ENCODE results near the gene TCEA2.

The TCEA2 gene

GRCh38 chr20:64062596-64063388 is at the start of gene TCEA2:
TCEA2 (plus strand) TSS chr20:64063198; CDS start chr20:64063313, 115 bp downstream.
- DNase-seq (ENCODE audit: low read depth, low spot score): peak; percentile 88
- no peaks in the 10 kb centered on the region for H3K27me3 ChIP-seq (ENCODE audit: control insufficient read depth, insufficient read depth, low read length)
- peak within 1 kb of the TSS; percentile 64 for H3K4me3 ChIP-seq (ENCODE audit: low read length)
- H3K36me3 ChIP-seq (ENCODE audit: control insufficient read depth, insufficient read depth, low read length): no peaks in the 10 kb centered on the region
- no peaks in the 10 kb centered on the region for H3K9me3 ChIP-seq (ENCODE audit: control insufficient read depth, insufficient read depth, low read length)
- WGBS (ENCODE audit: insufficient coverage, insufficient read length): no CpG with 5 or more reads among the region's 85 CpGs
- peaks cover 2% of the 10 kb centered on the region; the same call in 1 of the 2 replicates for H3K4me1 ChIP-seq (ENCODE audit: control insufficient read depth, insufficient read depth, low read length)
- no peak within 1 kb of the TSS for H3K27ac ChIP-seq (ENCODE audit: low read length)

GRCh38 chr20:64015635-64016034 is 47.4 kb upstream of the TCEA2 start:
- no peak overlapping the region for H3K27ac ChIP-seq (ENCODE audit: low read length)
- DNase-seq (ENCODE audit: low read depth, low spot score): no peak
- no peaks in the 10 kb centered on the region for H3K9me3 ChIP-seq (ENCODE audit: control insufficient read depth, insufficient read depth, low read length)
- no peaks in the 10 kb centered on the region for H3K4me1 ChIP-seq (ENCODE audit: control insufficient read depth, insufficient read depth, low read length)
- no peaks in the 10 kb centered on the region for H3K27me3 ChIP-seq (ENCODE audit: control insufficient read depth, insufficient read depth, low read length)
- no peak overlapping the region for H3K4me3 ChIP-seq (ENCODE audit: low read length)
- H3K36me3 ChIP-seq (ENCODE audit: control insufficient read depth, insufficient read depth, low read length): peaks cover 14% of the 10 kb centered on the region; the same call in 1 of the 2 replicates
- no CpG with 5 or more reads among the region's 2 CpGs for WGBS (ENCODE audit: insufficient coverage, insufficient read length)

DNA sequence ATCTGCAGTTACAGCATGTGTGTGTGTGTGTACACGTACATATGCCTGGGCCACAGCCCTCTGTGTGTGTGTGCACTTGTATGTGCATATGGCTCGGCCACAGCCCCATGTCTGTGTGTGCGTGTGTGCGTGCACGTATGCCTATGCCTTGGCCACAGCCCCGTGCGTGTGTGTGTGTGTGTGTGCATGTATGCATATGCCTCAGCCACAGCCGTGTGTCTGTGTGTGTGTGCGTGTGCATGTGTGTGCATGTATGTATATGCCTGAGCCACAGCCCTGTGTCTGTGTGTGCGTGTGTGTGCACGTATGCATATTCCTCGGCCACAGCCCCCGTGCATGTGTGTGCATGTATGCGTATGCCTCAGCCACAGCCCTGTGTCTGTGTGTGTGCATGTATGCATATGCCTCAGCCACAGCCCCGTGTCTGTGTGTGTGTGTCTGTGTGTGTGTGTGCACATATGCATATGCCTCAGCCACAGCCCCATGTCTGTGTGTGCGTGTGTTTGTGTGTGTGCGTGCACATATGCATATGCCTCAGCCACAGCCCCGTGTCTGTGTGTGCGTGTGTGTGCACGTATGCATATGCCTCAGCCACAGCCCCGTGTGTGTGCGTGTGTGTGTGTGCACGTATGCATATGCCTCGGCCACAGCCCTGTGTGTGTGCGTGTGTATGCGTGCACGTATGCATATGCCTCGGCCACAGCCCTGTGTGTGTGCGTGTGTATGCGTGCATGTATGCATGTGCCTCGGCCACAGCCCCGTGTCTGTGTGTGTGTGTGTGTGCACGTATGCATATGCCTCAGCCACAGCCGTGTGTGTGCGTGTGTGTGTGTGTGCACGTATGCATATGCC is 41.6 kb upstream of the TCEA2 start:
- WGBS (ENCODE audit: insufficient coverage, insufficient read length): no CpG with 5 or more reads among the region's 36 CpGs
- Histone ChIP-seq H3K4me3 (ENCODE audit: low read length) (no peak overlapping the region), H3K27me3 (ENCODE audit: control insufficient read depth, insufficient read depth, low read length) (no peaks in the 10 kb centered on the region), H3K27ac (ENCODE audit: low read length) (no peak overlapping the region), H3K36me3 (ENCODE audit: control insufficient read depth, insufficient read depth, low read length) (peaks cover 33% of the 10 kb centered on the region), H3K9me3 (ENCODE audit: control insufficient read depth, insufficient read depth, low read length) (no peaks in the 10 kb centered on the region), H3K4me1 (ENCODE audit: control insufficient read depth, insufficient read depth, low read length) (no peaks in the 10 kb centered on the region)
- no peak for DNase-seq (ENCODE audit: low read depth, low spot score)

DNA sequence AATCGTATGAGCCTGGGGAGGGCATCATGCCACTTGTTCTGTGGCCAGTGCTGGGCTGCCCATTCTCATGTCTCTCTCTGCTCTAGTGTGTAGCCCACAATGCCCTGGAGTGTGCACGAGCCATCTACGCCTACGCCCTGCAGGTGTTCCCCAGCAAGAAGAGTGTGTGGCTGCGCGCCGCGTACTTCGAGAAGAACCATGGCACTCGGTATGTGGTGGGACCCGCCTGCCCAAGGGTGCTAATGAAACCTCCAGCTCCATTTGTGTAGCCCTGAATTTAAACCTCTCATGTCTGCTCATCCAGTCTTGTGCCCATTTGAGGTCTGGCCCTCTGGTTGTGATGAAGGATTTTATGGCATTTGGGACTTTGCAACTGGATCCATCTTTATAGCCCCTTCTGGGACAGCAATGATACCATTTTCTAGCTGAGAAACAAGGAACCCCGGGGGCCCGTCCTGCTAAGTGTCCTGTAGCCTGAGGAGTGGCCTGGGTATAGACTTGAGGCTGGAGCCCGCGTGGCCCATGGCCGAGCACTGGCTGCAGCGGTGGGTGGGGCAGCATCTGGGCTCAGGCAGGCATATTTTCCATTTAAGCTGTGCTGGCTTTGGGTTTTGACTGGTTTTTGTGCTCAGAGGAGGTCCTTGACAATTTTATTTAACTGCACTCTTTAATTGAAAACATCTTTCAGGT is 40.2 kb upstream of the TCEA2 start:
- Histone ChIP-seq H3K9me3 (ENCODE audit: control insufficient read depth, insufficient read depth, low read length) (no peaks in the 10 kb centered on the region), H3K36me3 (ENCODE audit: control insufficient read depth, insufficient read depth, low read length) (peaks cover 38% of the 10 kb centered on the region), H3K27me3 (ENCODE audit: control insufficient read depth, insufficient read depth, low read length) (no peaks in the 10 kb centered on the region), H3K27ac (ENCODE audit: low read length) (no peak overlapping the region), H3K4me1 (ENCODE audit: control insufficient read depth, insufficient read depth, low read length) (no peaks in the 10 kb centered on the region), H3K4me3 (ENCODE audit: low read length) (no peak overlapping the region)
- no CpG with 5 or more reads among the region's 17 CpGs for WGBS (ENCODE audit: insufficient coverage, insufficient read length)
- DNase-seq (ENCODE audit: low read depth, low spot score): no peak

- no CpG with 5 or more reads among the region's 15 CpGs for WGBS (ENCODE audit: insufficient coverage, insufficient read length)
- Histone ChIP-seq H3K9me3 (ENCODE audit: control insufficient read depth, insufficient read depth, low read length) (no peaks in the 10 kb centered on the region), H3K27me3 (ENCODE audit: control insufficient read depth, insufficient read depth, low read length) (no peaks in the 10 kb centered on the region), H3K4me1 (ENCODE audit: control insufficient read depth, insufficient read depth, low read length) (no peaks in the 10 kb centered on the region), H3K36me3 (ENCODE audit: control insufficient read depth, insufficient read depth, low read length) (peaks cover 38% of the 10 kb centered on the region), H3K4me3 (ENCODE audit: low read length) (no peak overlapping the region), H3K27ac (ENCODE audit: low read length) (no peak overlapping the region)
- DNase-seq (ENCODE audit: low read depth, low spot score): no peak
Observed at GRCh38 chr20:64023361-64024140, 39.4 kb upstream of the TCEA2 start.

- DNase-seq (ENCODE audit: low read depth, low spot score): no peak
- WGBS (ENCODE audit: insufficient coverage, insufficient read length): no CpG with 5 or more reads among the region's 17 CpGs
Observed at GRCh38 chr20:64024141-64024990, 38.6 kb upstream of the TCEA2 start.

GRCh38 chr20:64025101-64025825 is 37.7 kb upstream of the TCEA2 start:
- no peak overlapping the region for H3K27ac ChIP-seq (ENCODE audit: low read length)
- no peak overlapping the region for H3K4me3 ChIP-seq (ENCODE audit: low read length)
- peaks cover 45% of the 10 kb centered on the region for H3K36me3 ChIP-seq (ENCODE audit: control insufficient read depth, insufficient read depth, low read length)
- no peaks in the 10 kb centered on the region for H3K9me3 ChIP-seq (ENCODE audit: control insufficient read depth, insufficient read depth, low read length)
- H3K4me1 ChIP-seq (ENCODE audit: control insufficient read depth, insufficient read depth, low read length): no peaks in the 10 kb centered on the region
- WGBS (ENCODE audit: insufficient coverage, insufficient read length): no CpG with 5 or more reads among the region's 18 CpGs
- H3K27me3 ChIP-seq (ENCODE audit: control insufficient read depth, insufficient read depth, low read length): no peaks in the 10 kb centered on the region
- DNase-seq (ENCODE audit: low read depth, low spot score): no peak

More at GRCh38 chr20:64024141-64024990, 38.6 kb upstream of the TCEA2 start:
- no peaks in the 10 kb centered on the region for H3K27me3 ChIP-seq (ENCODE audit: control insufficient read depth, insufficient read depth, low read length)
- H3K4me3 ChIP-seq (ENCODE audit: low read length): no peak overlapping the region
- H3K36me3 ChIP-seq (ENCODE audit: control insufficient read depth, insufficient read depth, low read length): peaks cover 37% of the 10 kb centered on the region
- no peaks in the 10 kb centered on the region for H3K9me3 ChIP-seq (ENCODE audit: control insufficient read depth, insufficient read depth, low read length)
- no peak overlapping the region for H3K27ac ChIP-seq (ENCODE audit: low read length)
- no peaks in the 10 kb centered on the region for H3K4me1 ChIP-seq (ENCODE audit: control insufficient read depth, insufficient read depth, low read length)

DNA sequence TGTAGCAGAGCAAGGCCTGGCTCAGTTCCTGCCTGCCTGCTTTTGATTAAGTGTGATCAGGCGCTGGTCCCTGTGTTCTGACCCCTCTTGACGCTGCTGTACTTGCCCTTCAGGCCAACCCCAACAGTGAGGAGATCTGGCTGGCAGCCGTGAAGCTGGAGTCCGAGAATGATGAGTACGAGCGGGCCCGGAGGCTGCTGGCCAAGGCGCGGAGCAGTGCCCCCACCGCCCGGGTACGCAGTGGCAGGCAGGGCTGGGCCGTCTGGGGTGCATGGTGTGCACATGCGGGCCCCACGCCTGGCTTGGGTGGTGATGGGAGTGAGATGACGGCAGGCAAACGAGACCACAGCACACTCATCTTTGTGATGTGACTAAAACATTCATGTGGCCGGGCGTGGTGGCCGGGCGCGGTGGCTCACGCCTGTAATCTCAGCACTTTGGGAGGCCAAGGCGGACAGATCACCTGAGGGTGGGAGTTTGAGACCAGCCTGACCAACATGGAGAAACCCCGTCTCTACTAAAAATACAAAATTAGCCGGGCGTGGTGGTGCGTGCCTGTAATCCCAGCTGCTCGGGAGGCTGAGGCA is 37.1 kb upstream of the TCEA2 start:
- H3K4me1 ChIP-seq (ENCODE audit: control insufficient read depth, insufficient read depth, low read length): no peaks in the 10 kb centered on the region
- no peak for DNase-seq (ENCODE audit: low read depth, low spot score)
- H3K36me3 ChIP-seq (ENCODE audit: control insufficient read depth, insufficient read depth, low read length): peaks cover 49% of the 10 kb centered on the region
- no CpG with 5 or more reads among the region's 29 CpGs for WGBS (ENCODE audit: insufficient coverage, insufficient read length)
- H3K27me3 ChIP-seq (ENCODE audit: control insufficient read depth, insufficient read depth, low read length): no peaks in the 10 kb centered on the region
- H3K27ac ChIP-seq (ENCODE audit: low read length): no peak overlapping the region
- H3K4me3 ChIP-seq (ENCODE audit: low read length): no peak overlapping the region
- no peaks in the 10 kb centered on the region for H3K9me3 ChIP-seq (ENCODE audit: control insufficient read depth, insufficient read depth, low read length)

Measured in iPS DF 6.9 (cell line).